ENCODE data around the gene CYB561. TPM values are rescaled to one million over a fixed set of nuclear protein-coding genes. Genes with fewer than 3 reads are reported as not detected.

Gene CYB561
- total and polyA plus RNA-seq, 2 experiments from 2014 or later = 13.7 to 30.9 TPM

DNA sequence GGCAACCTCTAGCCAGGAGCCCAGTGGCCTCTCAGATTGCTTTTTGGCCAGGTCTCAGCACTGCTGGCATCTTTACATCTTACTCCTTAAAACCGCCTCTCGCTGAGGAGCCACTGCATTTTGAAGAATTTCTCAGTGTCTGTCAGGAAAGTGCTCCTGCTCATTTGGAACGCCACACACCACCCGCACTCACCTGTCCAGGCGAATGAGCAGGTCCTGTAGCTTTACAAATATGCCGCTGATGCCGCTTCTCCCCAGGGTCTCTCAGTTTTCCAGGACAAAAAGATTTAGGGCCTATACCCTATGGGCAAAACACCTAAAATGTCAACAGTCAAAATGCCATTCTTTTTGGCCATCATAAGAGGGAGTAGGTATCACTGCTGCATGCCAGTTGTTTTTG, 22.1 kb downstream of the CYB561 start (continued):
- no peak for TF ChIP-seq CTCF (conservative IDR thresholded peaks at IDR 0.05; ENCODE audit: low read depth in 2 of 2)
- TF ChIP-seq, protein P1, sequence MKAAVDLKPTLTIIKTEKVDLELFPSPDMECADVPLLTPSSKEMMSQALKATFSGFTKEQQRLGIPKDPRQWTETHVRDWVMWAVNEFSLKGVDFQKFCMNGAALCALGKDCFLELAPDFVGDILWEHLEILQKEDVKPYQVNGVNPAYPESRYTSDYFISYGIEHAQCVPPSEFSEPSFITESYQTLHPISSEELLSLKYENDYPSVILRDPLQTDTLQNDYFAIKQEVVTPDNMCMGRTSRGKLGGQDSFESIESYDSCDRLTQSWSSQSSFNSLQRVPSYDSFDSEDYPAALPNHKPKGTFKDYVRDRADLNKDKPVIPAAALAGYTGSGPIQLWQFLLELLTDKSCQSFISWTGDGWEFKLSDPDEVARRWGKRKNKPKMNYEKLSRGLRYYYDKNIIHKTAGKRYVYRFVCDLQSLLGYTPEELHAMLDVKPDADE (IDR thresholded peaks at IDR 0.05) = no peak
- no peak for TF ChIP-seq ZNF331 (CRISPR knock-in tag; IDR thresholded peaks at IDR 0.05; ENCODE audit: low read depth)

DNA sequence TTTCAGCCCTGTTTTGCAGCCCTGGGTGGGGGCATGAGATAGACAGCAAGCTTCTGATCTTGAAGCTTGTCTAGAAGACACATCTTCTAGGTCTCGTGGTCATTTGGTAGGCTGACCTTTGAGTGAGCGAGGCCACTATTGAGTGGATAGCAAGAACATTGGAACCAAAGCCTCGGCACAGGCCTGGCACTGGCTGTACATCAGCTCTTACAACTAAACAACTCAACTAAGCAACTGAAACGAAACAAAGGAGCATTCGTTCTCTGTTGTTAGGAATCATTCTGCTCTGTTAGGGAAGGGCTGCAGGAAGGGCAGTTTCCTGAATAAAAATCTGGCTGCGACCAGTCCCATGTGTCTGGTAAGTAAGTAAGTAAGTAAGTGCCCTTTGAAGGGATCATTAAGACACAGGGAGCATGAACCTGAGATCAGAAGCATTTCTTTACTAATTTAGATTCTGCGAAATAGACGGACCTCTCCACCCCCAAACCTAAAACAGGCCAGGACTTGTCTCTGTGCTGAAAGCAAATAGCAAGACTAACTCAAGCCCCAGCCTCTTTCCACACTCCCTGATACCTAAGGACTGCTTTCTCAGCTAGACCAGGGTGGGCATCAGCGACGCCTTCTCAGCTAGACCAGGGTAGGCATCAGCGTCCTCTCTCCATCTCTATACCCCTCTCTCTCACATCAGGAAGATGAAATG, 22.7 kb downstream of the CYB561 start:
- H3K27ac Mint-ChIP-seq = no peak overlapping the region; the same call in 1 of the 2 replicates
- H4K20me1 ChIP-seq (replicated peaks; ENCODE audit: insufficient read depth) = no peaks in the 10 kb centered on the region
- peaks cover 28% of the 10 kb centered on the region for H3K4me1 ChIP-seq (ENCODE audit: insufficient read depth)
- H3K9me3 Mint-ChIP-seq = no peaks in the 10 kb centered on the region
- no peak overlapping the region for H3K27ac ChIP-seq (ENCODE audit: low read depth)
- DNase-seq (ENCODE audit: low spot score) = no peak
- H3F3A ChIP-seq (replicated peaks; ENCODE audit: low read depth) = peaks cover 3% of the 10 kb centered on the region; the same call in 1 of the 2 replicates
- H3K4me2 ChIP-seq = no peak overlapping the region
- H3K79me2 ChIP-seq (replicated peaks; ENCODE audit: insufficient read depth) = no peaks in the 10 kb centered on the region
- H3K36me3 ChIP-seq (ENCODE audit: insufficient read depth) = no peaks in the 10 kb centered on the region
- H3K27me3 Mint-ChIP-seq (ENCODE audit: insufficient read depth, low read depth, poor library complexity) = peaks cover 6% of the 10 kb centered on the region
- ATAC-seq = no peak
- peaks cover 7% of the 10 kb centered on the region; the same call in 2 of the 3 replicates for H3K36me3 Mint-ChIP-seq (ENCODE audit: low read depth)
- no peaks in the 10 kb centered on the region for H3K9me2 ChIP-seq (ENCODE audit: insufficient read depth)
- no peak overlapping the region for H3K4me3 Mint-ChIP-seq
- H3K4me1 Mint-ChIP-seq = peaks cover 35% of the 10 kb centered on the region
- H3K27me3 ChIP-seq (ENCODE audit: insufficient read depth) = no peaks in the 10 kb centered on the region
- TF ChIP-seq ZNF331 (CRISPR knock-in tag; IDR thresholded peaks at IDR 0.05; ENCODE audit: low read depth) (no peak), CREB1 (CRISPR knock-in tag; IDR thresholded peaks at IDR 0.05; ENCODE audit: low read depth) (no peak), EZH2phosphoT487 (IDR thresholded peaks at IDR 0.05; ENCODE audit: unreplicated experiment) (no peak), REST (IDR thresholded peaks at IDR 0.05; ENCODE audit: unreplicated experiment) (no peak), CTCF (conservative IDR thresholded peaks at IDR 0.05; ENCODE audit: low read depth in 2 of 2) (no peak), ZNF114 (CRISPR knock-in tag; IDR thresholded peaks at IDR 0.05) (no peak), STAT1 (IDR thresholded peaks at IDR 0.05; ENCODE audit: unreplicated experiment) (no peak), POLR2AphosphoS5 (IDR thresholded peaks at IDR 0.05; ENCODE audit: low read depth) (no peak)
- TF ChIP-seq, protein P1 (IDR thresholded peaks at IDR 0.05) = no peak
- no peak overlapping the region for H3K4me3 ChIP-seq
- H2AFZ ChIP-seq = no peak overlapping the region

Measured in GM23338 (cell line).